Endothelial cell of umbilical vein (primary cell): Measurements from ENCODE around the gene TENT4B. TPM values are rescaled to one million over a fixed set of nuclear protein-coding genes. Genes with fewer than 3 reads are reported as not detected.

Experiments
- BruUV-seq: library from RNA; stranded (reverse); fragments of 400-500 nt; replicated peaks from 2 replicates; lab custom pipeline; 2021; lab: Mats Ljungman, UMichigan
- CTCF ChIA-PET: fragments of 300-600, 350-600 bp; sonication (Branson Sonifier 250); formaldehyde crosslinking; loops from one replicate; lab custom pipeline; 2021; ENCODE audit warnings: antibody characterized with exemption, inconsistent platforms; lab: Charles Lee
- POLR2A ChIA-PET: fragments of 300-600, 350-600 bp; sonication (Branson Sonifier 250); formaldehyde crosslinking; loops from one replicate; lab custom pipeline; 2021; ENCODE audit warnings: antibody characterized with exemption, inconsistent platforms; lab: Charles Lee
- DNase-seq: peaks from one replicate; pipeline ENCODE4 v3.0.0-alpha.2; 2011; ENCODE audit warnings: low read depth, low spot score
- FAIRE-seq: peaks from 2 replicates; lab custom pipeline; 2011; peaks lifted over from hg19 to GRCh38; lab: Jason Lieb, UNC
- H2AFZ ChIP-seq: 2 replicates; pipeline ENCODE4 v1.6.0; 2012; ENCODE audit warnings: low read depth, low read length, control low read depth, inconsistent platforms
- H3K27ac ChIP-seq: 2 replicates; pipeline ENCODE4 v1.5.1; 2011; ENCODE audit warnings: low read depth, mild to moderate bottlenecking, control low read depth, low read length, moderate library complexity; ENCODE audit not compliant: insufficient read depth
- H3K27me3 ChIP-seq, 2 experiments: 2 replicates each; pipeline versions ENCODE4 v1.6.0 to v1.6.1; 2011; ENCODE audit warnings: low read length in 2 of 2, mixed read lengths in 1 of 2; ENCODE audit not compliant: control insufficient read depth in 2 of 2, insufficient read depth in 2 of 2
- H3K36me3 ChIP-seq, 2 experiments: 2 replicates in 1 of 2; 3 replicates in 1 of 2; pipeline ENCODE4 v1.5.1; 2011; ENCODE audit warnings: low read length in 2 of 2, mild to moderate bottlenecking in 1 of 2, moderate library complexity in 1 of 2; ENCODE audit not compliant: control insufficient read depth in 2 of 2, insufficient read depth in 2 of 2; ENCODE audit errors: extremely low read depth in 1 of 2
- H3K4me1 ChIP-seq: 3 replicates; pipeline ENCODE4 v1.5.1; 2011; ENCODE audit warnings: mild to moderate bottlenecking, low read length; ENCODE audit not compliant: control insufficient read depth, insufficient read depth; ENCODE audit errors: extremely low read depth
- H3K4me2 ChIP-seq: 2 replicates; pipeline ENCODE4 v1.6.1; 2011; ENCODE audit warnings: low read length, control low read depth, mixed read lengths; ENCODE audit not compliant: insufficient read depth
- H3K4me3 ChIP-seq, 3 experiments: fragments of 200-600 bp in 1 of 3; sonication (generic), shearing (Covaris generic) in 1 of 3; replicated peaks in 1 of 3; 2 replicates each; pipeline ENCODE4 v1.5.1; 2011 to 2016; ENCODE audit warnings: control low read depth in 3 of 3, low read length in 3 of 3, mild to moderate bottlenecking in 2 of 3, inconsistent platforms in 1 of 3, low read depth in 1 of 3, moderate library complexity in 1 of 3; ENCODE audit not compliant: insufficient read depth in 1 of 3
- H3K79me2 ChIP-seq: 2 replicates; pipeline ENCODE4 v1.6.0; 2012; ENCODE audit warnings: low read length, inconsistent platforms; ENCODE audit not compliant: control insufficient read depth, insufficient read depth
- H3K9ac ChIP-seq: replicated peaks from 2 replicates; pipeline ENCODE3; 2011; ENCODE audit warnings: low read length, control low read depth; ENCODE audit not compliant: insufficient read depth; ENCODE audit errors: extremely low read depth
- H3K9me1 ChIP-seq: replicated peaks from 3 replicates; pipeline ENCODE4 v1.6.0; 2011; ENCODE audit warnings: mild to moderate bottlenecking, low read length; ENCODE audit not compliant: control insufficient read depth, insufficient read depth; ENCODE audit errors: extremely low read depth
- H3K9me3 ChIP-seq: replicated peaks from 2 replicates; pipeline ENCODE4 v1.5.1; 2012; ENCODE audit warnings: low read length, inconsistent platforms; ENCODE audit not compliant: control insufficient read depth, insufficient read depth
- H4K20me1 ChIP-seq: replicated peaks from 2 replicates; pipeline ENCODE3; 2011; ENCODE audit warnings: mild to moderate bottlenecking, low read length; ENCODE audit not compliant: control insufficient read depth, insufficient read depth; ENCODE audit errors: extremely low read depth
- CTCF ChIP-seq, 2 donors: IDR thresholded peaks; 1 replicate in 1 of 2; 2 replicates in 1 of 2; pipeline ENCODE4 v1.5.1; 2011; ENCODE audit warnings: low read length in 2 of 2, mild to moderate bottlenecking in 2 of 2, moderate library complexity in 2 of 2, control low read depth in 1 of 2, inconsistent platforms in 1 of 2, low read depth in 1 of 2; ENCODE audit not compliant: insufficient read depth in 1 of 2; ENCODE audit errors: extremely low read depth in 1 of 2
- EZH2 ChIP-seq: IDR thresholded peaks from 2 replicates; pipeline ENCODE4 v1.6.1; 2012; ENCODE audit warnings: borderline replicate concordance, low read depth, mild to moderate bottlenecking, moderate library complexity, low read length, inconsistent platforms; ENCODE audit not compliant: severe bottlenecking
- FOS ChIP-seq: IDR thresholded peaks from 2 replicates; pipeline ENCODE4 v1.6.1; 2011; ENCODE audit warnings: mild to moderate bottlenecking, low read length, moderate library complexity, borderline replicate concordance; ENCODE audit not compliant: insufficient read depth
- GATA2 ChIP-seq: IDR thresholded peaks from 2 replicates; pipeline ENCODE4 v1.7.0; 2011; ENCODE audit warnings: low read depth, mild to moderate bottlenecking, moderate library complexity, mixed read lengths, low read length; ENCODE audit not compliant: insufficient read length, insufficient read depth
- JUN ChIP-seq: IDR thresholded peaks from 2 replicates; pipeline ENCODE4 v1.6.1; 2011; ENCODE audit warnings: borderline replicate concordance, low read depth; ENCODE audit not compliant: insufficient read length, insufficient read depth
- MYC ChIP-seq: IDR thresholded peaks from one replicate; pipeline ENCODE4 v1.6.1; 2011; ENCODE audit warnings: mild to moderate bottlenecking, low read depth, low read length
- POLR2A ChIP-seq: IDR thresholded peaks from 2 replicates; pipeline ENCODE4 v1.6.1; 2012; ENCODE audit warnings: low read depth, mild to moderate bottlenecking, control low read depth, low read length
- POLR2AphosphoS5 ChIP-seq: IDR thresholded peaks from 2 replicates; pipeline ENCODE4 v1.6.1; 2012; ENCODE audit warnings: low read depth, mild to moderate bottlenecking, control low read depth, low read length, moderate library complexity; ENCODE audit not compliant: insufficient read depth
- dilution Hi-C: fragments of 300-500 bp; cut with MboI; formaldehyde crosslinking; loops from one replicate; pipeline ENCODE4 v1.15.0; 2019; ENCODE audit warnings: low sequenced_read_pairs; ENCODE audit not compliant: extremely low pct_ligation_motif_present
- intact Hi-C: fragments of 100-400 bp; cut with micrococcal nuclease; formaldehyde crosslinking; loops from one replicate; pipeline ENCODE4 v1.10.0; 2022
- polyA plus RNA-seq, 4 experiments: library from polyadenylated mRNA; depleted of rRNA in 3 of 4; stranded (reverse) in 3 of 4; unstranded in 1 of 4; fragments of >200 nt; gene quantifications; 2 replicates each; pipeline versions ENCODE4 v1.2.1 to v1.2.3, GENCODE V29; 2011 to 2012; ENCODE audit warnings: missing spikeins in 1 of 4
- total RNA-seq: library from RNA; stranded (reverse); gene quantifications from 2 replicates; pipeline ENCODE4 v1.2.3, GENCODE V29; 2021
- TF ChIP-seq, protein P1 (sequence below): IDR thresholded peaks from 2 replicates; pipeline ENCODE4 v1.6.1; 2011; ENCODE audit not compliant: insufficient read depth, insufficient read length

Gene TENT4B
- total and polyA plus RNA-seq, 2 donors (not counting 3 experiments of a cell fraction or from before 2014, with no cell fraction given) = 4.2 to 13.1 TPM

- Histone ChIP-seq H3K4me3 (no peak overlapping the region), H3K4me1 (no peaks in the 10 kb centered on the region), H3K9me1 (no peaks in the 10 kb centered on the region), H3K4me2 (no peak overlapping the region), H3K27ac (no peak overlapping the region), H3K27me3 (no peaks in the 10 kb centered on the region), H3K36me3 (no peaks in the 10 kb centered on the region), H3K9ac (no peak overlapping the region), H3K79me2 (no peaks in the 10 kb centered on the region), H4K20me1 (no peaks in the 10 kb centered on the region), H2AFZ (no peak overlapping the region), H3K9me3 (no peaks in the 10 kb centered on the region)
- TF ChIP-seq POLR2A (no peak), MYC (no peak), CTCF (IDR thresholded peaks at IDR 0.05; ENCODE audit: extremely low read depth in 1 of 2, insufficient read depth in 1 of 2, low read depth in 1 of 2, low read length in 2 of 2) (no peak), POLR2AphosphoS5 (no peak), EZH2 (no peak), FOS (no peak), GATA2 (no peak), JUN (no peak)
- TF ChIP-seq, protein P1, sequence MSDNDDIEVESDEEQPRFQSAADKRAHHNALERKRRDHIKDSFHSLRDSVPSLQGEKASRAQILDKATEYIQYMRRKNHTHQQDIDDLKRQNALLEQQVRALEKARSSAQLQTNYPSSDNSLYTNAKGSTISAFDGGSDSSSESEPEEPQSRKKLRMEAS = no peak
- intact Hi-C loops (no loop called here), dilution Hi-C loops (no loop called here)
- no TSS peak for BruUV-seq
- ChIA-PET CTCF (interaction anchor here (1.0 kb wide), 1 partner anchor 95 kb away, joined by 3 read pairs; no protein-coding TSS in a partner anchor), POLR2A (interaction anchor here (0.5 kb wide), 1 partner anchor 27 kb away, joined by 3 read pairs; no protein-coding TSS in a partner anchor)
- no peak for DNase-seq
- FAIRE-seq = no peak
Observed at GRCh38 chr16:50259334-50260205, 106.5 kb downstream of the TENT4B start.
